ENCODE measurements around the gene TFF2. TPM values are rescaled to one million over a fixed set of nuclear protein-coding genes. Genes with fewer than 3 reads are reported as not detected.

The TFF2 gene
- polyA plus RNA-seq, 1 of the 3 experiments (the other 2 are of a cell fraction), result not detected

DNA sequence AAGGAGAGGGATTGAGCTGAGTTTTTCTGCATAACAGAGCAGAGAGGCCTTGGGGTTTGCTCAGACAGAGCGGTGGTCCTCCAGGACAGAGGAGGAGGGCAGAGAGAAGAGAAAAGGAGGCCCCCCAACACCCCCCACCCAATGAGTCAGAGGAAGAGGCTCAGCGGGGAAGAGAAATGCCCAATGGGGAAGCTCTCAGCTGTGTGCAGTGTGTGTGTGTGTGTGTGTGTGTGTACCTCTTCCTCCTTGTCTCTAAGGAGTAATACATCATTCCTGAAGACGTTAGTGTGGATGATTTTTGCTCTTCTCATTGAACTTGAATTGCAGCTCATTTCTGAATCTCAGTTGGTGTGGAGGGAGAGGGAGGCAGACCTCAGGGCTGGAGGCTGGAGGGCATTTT, 36.4 kb upstream of the TFF2 start:
- H2AFZ ChIP-seq (ENCODE audit: low read depth), result no peak overlapping the region
- TF ChIP-seq, protein P1, sequence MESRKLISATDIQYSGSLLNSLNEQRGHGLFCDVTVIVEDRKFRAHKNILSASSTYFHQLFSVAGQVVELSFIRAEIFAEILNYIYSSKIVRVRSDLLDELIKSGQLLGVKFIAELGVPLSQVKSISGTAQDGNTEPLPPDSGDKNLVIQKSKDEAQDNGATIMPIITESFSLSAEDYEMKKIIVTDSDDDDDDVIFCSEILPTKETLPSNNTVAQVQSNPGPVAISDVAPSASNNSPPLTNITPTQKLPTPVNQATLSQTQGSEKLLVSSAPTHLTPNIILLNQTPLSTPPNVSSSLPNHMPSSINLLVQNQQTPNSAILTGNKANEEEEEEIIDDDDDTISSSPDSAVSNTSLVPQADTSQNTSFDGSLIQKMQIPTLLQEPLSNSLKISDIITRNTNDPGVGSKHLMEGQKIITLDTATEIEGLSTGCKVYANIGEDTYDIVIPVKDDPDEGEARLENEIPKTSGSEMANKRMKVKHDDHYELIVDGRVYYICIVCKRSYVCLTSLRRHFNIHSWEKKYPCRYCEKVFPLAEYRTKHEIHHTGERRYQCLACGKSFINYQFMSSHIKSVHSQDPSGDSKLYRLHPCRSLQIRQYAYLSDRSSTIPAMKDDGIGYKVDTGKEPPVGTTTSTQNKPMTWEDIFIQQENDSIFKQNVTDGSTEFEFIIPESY (IDR thresholded peaks at IDR 0.05; ENCODE audit: borderline replicate concordance, low read depth), result no peak
- TF ChIP-seq PBX3 (IDR thresholded peaks at IDR 0.05) (no peak), POLR2AphosphoS5 (IDR thresholded peaks at IDR 0.05; ENCODE audit: low read depth, low read length) (no peak), SMC3 (IDR thresholded peaks at IDR 0.05; ENCODE audit: low read depth, low read length) (no peak), FOSL2 (IDR thresholded peaks at IDR 0.05; ENCODE audit: borderline replicate concordance, low read depth) (no peak), CTCF (IDR thresholded peaks at IDR 0.05) (no peak), FOXJ3 (CRISPR knock-in tag; IDR thresholded peaks at IDR 0.05) (no peak), FOXM1 (IDR thresholded peaks at IDR 0.05; ENCODE audit: low read depth) (no peak), CHD2 (IDR thresholded peaks at IDR 0.05; ENCODE audit: low read length, partially characterized antibody) (no peak), JUND (IDR thresholded peaks at IDR 0.05) (no peak), RXRA (IDR thresholded peaks at IDR 0.05; ENCODE audit: borderline replicate concordance, low read depth) (no peak), NRF1 (IDR thresholded peaks at IDR 0.05; ENCODE audit: low read depth, low read length) (no peak), MXI1 (IDR thresholded peaks at IDR 0.05; ENCODE audit: low read depth, low read length) (no peak), TAF1 (IDR thresholded peaks at IDR 0.05; ENCODE audit: borderline replicate concordance, low read depth, low read length) (no peak), MEF2A (IDR thresholded peaks at IDR 0.05; ENCODE audit: borderline replicate concordance, low read depth) (no peak), EP300 (IDR thresholded peaks at IDR 0.05; ENCODE audit: borderline replicate concordance in 1 of 2, low read depth in 1 of 2, low read length in 1 of 2) (no peak), GABPA (IDR thresholded peaks at IDR 0.05; ENCODE audit: low read depth) (no peak)
- TF ChIP-seq, protein P2, sequence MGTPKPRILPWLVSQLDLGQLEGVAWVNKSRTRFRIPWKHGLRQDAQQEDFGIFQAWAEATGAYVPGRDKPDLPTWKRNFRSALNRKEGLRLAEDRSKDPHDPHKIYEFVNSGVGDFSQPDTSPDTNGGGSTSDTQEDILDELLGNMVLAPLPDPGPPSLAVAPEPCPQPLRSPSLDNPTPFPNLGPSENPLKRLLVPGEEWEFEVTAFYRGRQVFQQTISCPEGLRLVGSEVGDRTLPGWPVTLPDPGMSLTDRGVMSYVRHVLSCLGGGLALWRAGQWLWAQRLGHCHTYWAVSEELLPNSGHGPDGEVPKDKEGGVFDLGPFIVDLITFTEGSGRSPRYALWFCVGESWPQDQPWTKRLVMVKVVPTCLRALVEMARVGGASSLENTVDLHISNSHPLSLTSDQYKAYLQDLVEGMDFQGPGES (IDR thresholded peaks at IDR 0.05; ENCODE audit: low read depth, low read length), result no peak
- no peaks in the 10 kb centered on the region for H3K36me3 ChIP-seq (replicated peaks in 1 of 2; ENCODE audit: control insufficient read depth in 1 of 2, insufficient read depth in 2 of 2, low read length in 1 of 2)
- ChIA-PET CTCF (interaction anchor here (1.2 kb wide), 1 partner anchor 7 kb away, joined by 4 read pairs; no protein-coding TSS in a partner anchor), POLR2A (no interaction called here)
- H3F3A ChIP-seq (replicated peaks; ENCODE audit: insufficient read depth), result no peaks in the 10 kb centered on the region
- H3K9me3 ChIP-seq, result no peaks in the 10 kb centered on the region
- H3K9ac ChIP-seq, result no peak overlapping the region
- no peaks in the 10 kb centered on the region for H4K20me1 ChIP-seq (ENCODE audit: insufficient read depth)
- WGBS (ENCODE audit: low lambda C conversion rate), result 16% methylated on average over 3 of the region's 3 CpGs
- no peak overlapping the region for H3K4me2 ChIP-seq
- H3K4me1 ChIP-seq (ENCODE audit: control insufficient read depth in 1 of 2, insufficient read depth in 2 of 2, low read depth in 1 of 2, low read length in 1 of 2), result no peaks in the 10 kb centered on the region
- H3K27ac ChIP-seq (ENCODE audit: low read depth in 2 of 2, low read length in 1 of 2), result no peak overlapping the region
- DNase-seq, result no peak
- no peak overlapping the region for H3K4me3 ChIP-seq (ENCODE audit: low read depth in 2 of 2, low read length in 1 of 2)
- no peaks in the 10 kb centered on the region for H3K9me2 ChIP-seq
- H3K27me3 ChIP-seq (ENCODE audit: insufficient read depth), result no peaks in the 10 kb centered on the region
- no peaks in the 10 kb centered on the region for H3K79me2 ChIP-seq (ENCODE audit: insufficient read depth)

All from SK-N-SH (cell line).